Esophagus mucosa (tissue), 1 donor: ENCODE results near the gene FAM151A. TPM values are rescaled to one million over a fixed set of nuclear protein-coding genes. Genes with fewer than 3 reads are reported as not detected.

ENCODE experiments used
- ATAC-seq: fragments of 200-7000 bp; cut with Tn5 transposase; one replicate; pipeline ENCODE4 v1.9.1; 2020
- total RNA-seq: library from RNA; stranded (reverse); gene quantifications from one replicate; pipeline ENCODE4 v1.2.4, GENCODE V29; 2023
- donor health status: DM: yes; HTN: yes; CAD: no.

FAM151A gene
- total RNA-seq, 1 donor from 2014 or later: not detected

DNA sequence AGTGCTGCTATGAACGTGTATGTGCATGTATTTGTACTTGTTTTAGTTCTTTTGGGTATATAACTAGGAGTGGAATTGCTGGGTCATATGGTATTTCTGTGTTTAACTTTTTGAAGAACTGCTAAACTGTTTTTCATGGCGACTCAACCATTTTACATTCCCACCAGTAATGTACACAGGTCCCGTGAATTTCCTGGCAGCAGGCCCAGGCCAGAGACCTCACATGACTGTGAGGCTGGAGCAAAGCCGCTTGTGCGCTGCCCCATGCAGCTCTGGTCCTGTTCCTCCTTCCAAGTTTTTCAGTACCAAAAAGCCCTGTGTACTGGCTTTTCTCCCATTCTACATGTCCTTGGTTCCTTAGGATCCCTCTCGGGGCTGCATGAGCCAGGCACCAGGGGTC is 45.7 kb downstream of the FAM151A start:
- no peak for ATAC-seq

DNA sequence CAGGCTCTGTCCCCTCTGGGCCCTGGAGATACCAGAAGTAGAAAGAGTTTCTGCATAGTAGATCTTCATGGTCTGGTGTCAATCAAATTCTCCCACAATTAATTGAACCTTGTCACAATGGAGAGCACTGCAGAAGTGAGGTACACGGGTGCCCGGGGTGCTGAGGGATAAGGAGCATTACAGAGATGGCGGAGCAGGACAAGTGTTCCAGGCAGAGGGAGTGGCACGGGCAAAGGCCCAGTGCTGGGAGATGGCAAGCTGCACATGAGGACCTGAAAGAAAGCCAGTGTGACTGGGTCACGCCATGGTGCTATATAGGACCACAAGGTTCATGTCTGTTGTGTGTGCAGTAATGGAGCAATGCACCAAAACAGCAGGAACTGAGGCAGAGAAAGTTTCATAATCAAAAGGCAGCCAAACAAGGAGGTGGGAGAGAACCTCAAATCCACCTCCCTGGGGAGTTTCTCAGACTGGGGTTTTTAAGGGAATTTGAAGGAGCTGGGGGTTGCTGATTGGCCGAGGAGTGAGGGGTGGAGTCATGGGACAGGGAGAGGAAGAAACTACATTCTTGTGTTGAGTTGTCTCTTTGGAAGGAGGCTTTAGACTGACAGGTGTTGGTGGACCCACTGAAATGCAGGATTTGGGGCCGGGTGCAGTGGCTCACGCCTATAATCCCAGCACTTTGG is 47.6 kb downstream of the FAM151A start:
- ATAC-seq: no peak

DNA sequence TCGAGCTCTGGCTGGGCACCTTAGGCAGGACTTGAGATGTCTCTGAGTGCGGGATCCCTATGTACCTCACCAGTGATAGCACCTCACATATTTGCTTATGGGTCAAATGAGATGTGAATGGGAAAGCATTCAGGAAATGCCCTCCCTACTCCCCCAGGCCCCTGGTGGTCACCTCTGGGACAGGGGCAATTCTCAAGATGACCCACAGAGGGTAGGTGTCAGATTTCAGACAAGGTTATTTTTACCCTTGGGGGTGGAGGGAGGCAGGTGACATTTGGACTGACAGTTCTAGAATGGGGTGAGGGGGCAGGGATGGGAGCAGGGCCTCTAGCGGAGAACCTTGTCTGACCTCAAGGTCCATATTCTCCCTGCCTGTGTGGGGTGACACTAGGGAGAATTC is 48.2 kb downstream of the FAM151A start:
- ATAC-seq: no peak

DNA sequence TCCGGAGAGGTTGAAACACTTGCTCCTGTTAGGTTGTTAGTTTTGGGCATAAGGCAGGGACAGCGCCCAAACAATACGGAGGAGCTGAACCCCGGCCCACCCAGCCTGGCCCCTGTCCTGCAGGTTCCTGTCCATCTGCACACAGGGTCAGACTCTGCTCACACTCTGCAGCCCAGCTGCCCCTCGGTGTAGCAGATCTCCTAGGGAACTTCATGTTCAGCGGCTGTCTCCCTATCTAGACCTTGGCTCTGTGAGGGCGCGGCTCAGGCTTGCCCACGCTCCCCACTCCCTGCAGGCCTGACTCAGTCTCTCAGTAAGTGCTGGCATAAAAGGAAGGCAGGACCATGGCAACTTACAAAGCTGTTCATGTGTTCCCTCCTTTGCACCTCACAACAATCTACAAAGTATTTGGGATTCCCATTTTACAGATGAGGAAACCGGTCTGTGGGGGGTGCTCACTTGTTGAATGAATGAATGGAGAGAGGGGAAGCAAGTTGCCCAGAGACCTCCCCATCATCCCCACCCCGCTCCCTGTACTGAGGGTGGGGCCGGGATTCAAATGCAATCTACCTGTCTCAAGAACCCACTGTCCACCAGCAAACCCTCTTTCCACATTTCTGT is 49.1 kb downstream of the FAM151A start:
- no peak for ATAC-seq

DNA sequence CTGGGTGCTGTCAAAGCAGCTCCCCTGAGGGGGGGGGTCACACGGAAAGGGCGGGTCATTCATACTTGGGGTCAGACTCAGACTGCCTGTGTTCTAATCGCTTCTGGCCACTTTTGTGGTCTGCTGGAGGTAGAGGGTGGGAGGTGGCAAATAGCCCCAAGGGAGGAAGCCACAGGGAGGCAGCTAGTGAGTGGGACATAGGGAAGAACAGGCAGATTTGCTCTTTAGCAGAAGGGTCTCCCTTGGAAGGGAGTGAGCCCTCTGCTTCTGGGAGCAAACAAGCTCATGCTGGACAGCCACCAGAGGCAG is 50.8 kb downstream of the FAM151A start:
- no peak for ATAC-seq

DNA sequence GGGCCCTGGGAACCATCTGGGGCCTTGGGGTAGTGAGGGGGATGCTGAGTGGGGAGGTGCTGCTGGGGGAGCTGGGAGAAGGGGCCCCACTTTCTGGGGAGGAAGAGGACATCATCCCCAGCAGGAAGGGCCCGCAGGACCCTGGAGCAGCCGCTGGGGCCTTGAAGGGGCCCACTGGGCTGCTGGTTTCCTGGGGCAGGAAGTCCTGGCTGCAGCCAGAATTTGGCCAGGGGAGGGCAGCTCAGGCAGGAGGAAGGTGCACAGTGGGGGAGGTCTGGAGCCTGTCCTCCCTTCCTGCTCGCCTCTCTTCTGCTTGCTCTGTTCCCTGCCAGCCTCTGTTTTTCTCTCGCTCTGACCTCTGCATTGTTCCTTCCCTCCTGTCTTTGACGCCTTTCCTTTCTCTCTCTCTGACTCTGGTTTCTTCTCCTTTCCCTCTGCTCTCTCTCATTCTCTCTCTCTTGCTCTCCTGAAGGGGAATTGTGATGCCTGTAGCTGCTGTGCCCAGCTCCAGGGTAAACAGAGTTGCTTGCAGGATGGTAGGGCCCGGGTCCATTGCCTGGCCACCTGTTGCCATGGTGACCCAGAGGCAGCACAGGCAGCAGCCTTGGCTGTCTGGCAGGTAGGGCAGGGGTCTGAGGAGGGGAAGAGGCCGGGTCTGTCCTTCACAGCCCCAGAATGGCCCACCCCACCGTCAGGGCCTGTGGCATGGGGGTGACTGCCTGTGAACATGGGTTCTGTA is 51.4 kb downstream of the FAM151A start:
- peak; percentile 10 for ATAC-seq

DNA sequence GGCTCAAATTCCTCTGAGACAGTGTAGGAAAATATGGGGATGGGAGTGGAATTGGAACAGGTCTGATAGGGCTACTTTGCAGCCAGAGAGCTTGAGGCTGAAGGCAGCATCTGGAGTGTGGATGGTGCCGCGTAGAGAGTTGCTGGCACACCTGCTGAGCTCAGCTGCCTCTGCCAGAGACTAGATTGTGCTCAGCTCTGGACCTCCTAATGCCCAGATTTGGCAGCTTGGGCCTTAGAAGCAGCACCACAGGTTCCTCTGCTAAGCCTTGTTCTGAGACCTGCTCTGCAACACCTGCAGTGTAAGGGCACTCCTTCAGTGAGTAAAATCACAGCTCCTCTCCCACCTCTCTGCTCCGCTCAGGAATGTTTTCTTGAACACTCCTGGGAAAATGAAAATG is 52.0 kb downstream of the FAM151A start:
- ATAC-seq: peak; percentile 89

DNA sequence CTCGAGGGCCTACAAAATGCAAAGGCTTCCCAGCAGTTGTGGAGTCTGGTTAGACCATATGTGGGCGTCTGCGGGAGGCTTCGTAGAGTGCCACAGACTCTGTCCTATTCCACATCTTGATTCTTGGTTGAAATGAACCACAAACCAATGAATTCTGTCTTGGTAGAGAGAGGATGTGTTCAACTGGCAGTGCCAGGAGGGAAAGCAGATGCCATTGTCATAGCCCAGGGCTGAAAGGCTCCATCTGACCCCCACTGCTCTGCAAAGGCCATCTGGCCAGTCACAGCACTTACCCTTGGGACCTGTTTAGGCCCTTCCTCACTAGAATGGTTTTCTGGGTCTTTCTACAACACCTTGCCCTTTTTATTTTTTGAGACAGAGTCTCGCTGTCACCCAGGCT is 53.2 kb downstream of the FAM151A start:
- ATAC-seq: no peak

DNA sequence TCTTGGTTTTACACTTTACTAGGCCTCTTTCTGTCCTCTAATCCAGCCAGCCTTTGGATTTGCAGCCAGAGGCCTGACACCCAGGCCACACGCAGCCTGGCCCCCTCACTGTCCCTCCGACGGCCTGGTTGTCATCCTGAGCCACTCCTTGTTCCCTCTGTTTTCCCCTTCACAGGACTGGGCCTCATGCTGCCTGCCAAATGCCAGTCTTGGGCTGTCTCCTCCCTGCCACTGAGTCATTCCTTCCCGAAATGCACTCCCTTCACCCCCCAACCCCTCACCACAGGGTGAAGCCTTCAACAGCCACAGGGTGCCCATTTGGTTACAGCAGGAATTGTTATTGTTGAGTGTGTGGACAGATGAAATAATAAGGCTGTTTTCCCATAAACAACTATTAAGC is 54.0 kb downstream of the FAM151A start:
- ATAC-seq: peak; percentile 34

DNA sequence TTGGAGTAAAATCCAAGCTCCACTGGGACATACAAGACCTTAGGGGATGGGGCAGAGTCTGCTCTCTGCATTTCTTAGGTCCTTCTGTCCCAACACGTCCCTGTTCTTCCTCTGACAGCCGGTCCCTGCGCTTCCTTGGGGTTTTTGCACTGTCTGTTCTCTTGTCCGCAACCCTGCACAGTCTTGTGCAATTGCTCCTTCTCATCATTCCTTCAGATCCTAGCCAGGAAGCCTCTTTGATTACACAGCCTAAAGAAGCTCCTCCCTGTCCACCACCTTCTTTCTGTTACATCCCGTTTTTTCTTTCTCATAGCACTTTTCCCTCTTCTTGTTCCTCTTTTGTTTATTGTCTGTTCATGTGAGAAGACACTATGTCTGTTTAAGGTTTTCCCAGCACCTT is 55.4 kb downstream of the FAM151A start:
- ATAC-seq: no peak

DNA sequence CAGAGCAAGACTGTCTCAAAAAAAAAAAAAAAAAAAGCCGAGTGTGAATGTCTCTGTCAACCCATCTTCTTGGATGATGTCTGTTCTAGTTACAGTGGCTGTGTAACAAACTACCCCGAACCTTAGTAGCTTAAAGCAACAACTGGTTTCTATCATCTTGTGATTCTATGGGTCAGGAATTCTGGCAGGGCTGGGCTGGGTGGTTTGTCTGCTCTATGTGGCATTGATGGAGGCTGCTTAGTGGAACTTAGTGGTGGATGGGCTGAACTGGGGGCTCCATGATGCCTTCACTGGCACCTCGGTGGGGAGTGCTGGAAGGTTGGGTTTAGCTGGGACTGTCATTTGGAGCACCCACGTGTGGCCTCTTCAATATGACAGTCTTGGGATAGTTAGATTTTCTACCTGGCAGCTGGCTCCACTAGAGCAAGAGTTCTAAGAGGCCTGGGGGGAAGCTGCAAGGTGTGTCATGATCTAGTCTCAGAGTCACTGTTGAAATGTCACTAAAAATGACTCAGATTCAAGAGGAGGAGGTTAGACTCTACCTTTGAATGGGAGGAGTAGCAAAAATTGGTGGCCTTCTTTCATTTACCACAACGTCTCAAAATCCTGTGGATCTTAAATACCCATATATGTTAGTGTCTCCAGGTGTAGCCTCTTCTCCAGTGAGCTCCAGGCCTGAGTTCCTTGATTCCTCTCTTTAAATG is 56.7 kb downstream of the FAM151A start:
- ATAC-seq: peak; percentile 10

DNA sequence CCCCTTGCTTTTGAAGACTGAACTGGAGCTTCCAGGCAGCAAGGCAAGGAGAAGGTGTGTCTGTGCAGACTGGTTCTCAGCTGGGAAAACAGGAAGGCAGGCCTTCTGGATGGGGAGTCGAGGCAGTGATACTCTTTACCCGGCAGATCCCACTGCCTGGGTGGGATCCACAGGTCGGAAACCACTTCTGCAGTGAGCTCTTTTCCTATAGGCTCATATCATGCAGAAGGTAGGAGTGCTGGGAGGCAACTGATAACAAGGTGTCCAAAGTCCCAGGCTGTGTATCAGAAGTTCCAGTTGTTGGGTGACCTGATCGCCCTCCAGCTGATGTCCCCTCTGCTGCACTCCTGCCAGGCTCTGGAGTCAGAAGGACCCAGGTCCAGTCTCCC is 58.2 kb downstream of the FAM151A start:
- peak; percentile 50 for ATAC-seq

DNA sequence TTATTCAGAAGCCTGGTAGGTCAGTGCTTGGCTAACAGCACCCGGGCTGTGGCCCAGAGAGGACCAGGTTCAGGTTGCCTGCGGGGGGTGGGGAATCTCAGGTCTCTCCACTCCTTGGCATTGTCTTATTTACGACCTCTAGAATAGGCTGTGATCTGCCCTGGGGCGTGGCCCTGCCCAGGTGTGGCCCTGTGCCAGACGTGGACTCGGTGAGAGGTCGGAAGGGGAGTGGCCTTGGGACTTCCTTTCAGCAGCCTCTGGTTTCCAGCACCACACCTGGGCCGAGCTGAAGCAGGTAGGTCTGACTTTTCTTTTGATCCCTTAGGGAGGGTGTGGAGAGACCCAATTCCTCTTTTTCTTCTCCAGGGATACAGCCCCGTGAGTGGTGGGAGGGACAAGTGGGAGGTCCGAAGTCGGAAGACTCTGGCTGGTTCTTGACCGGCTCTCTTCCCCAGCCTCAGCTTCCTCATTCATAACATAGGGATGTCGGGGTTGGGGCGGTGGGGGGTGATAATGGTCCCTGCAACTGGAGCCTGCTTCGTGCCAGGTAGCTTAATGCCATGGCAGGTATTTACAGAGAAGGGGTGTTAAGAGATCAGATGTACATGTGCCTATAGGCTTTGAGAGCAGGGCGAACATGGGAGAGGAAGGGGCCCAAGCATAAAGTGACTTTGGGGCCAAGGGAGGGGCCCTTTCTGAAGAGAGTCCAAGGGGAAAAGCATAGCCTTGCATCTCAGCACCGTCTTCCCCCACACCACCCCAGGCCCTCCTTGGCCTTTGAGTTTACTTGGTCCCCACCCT is 58.8 kb downstream of the FAM151A start:
- peak; percentile 93 for ATAC-seq

DNA sequence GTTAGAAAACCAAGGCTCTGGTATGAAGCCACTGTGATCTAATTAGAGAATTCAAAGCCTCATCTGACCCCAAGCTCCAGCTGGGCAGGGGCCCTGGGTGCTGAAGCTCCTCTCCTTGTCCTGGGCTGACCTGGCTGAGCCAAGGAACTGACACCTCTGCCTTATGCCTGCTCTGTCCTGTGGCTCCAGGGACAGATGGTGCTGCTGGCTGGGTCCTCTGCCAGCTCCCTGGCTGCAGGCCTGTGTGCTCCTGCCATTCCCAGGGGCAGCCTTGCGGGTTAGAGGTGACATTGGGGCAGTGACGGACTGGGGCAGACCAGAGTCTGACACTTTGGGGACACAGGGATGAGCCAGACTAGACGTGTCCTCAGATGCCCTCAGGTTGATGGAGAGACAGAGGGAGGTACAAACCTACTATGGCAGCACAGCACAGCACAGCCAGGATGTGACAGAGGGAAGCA is 63.5 kb downstream of the FAM151A start:
- no peak for ATAC-seq

Other genes starting within 250 kb of the FAM151A start
- 39.3 TPM for gene SSBP3, start 217.1 kb downstream of the FAM151A start, total RNA-seq
- 16.1 TPM for gene ACOT11, start 75.3 kb downstream of the FAM151A start, total RNA-seq
- gene MROH7, start 18.3 kb upstream of the FAM151A start, total RNA-seq: 0.68 TPM
- gene TTC4, start 92.3 kb upstream of the FAM151A start, total RNA-seq: 15.1 TPM
- 2.8 TPM for gene PARS2, start 141.0 kb upstream of the FAM151A start, total RNA-seq
- 113 TPM for gene TTC22, start 177.8 kb upstream of the FAM151A start, total RNA-seq